GM18498 (cell line): ENCODE measurements around the gene KLHL11.

ENCODE experiments used
- ATAC-seq: cut with Tn5 transposase; IDR thresholded peaks from one replicate; pipeline ENCODE4 v1.9.1; 2021; ENCODE audit warnings: mild to moderate bottlenecking, moderate library complexity; ENCODE audit not compliant: unreplicated experiment

KLHL11 gene

DNA sequence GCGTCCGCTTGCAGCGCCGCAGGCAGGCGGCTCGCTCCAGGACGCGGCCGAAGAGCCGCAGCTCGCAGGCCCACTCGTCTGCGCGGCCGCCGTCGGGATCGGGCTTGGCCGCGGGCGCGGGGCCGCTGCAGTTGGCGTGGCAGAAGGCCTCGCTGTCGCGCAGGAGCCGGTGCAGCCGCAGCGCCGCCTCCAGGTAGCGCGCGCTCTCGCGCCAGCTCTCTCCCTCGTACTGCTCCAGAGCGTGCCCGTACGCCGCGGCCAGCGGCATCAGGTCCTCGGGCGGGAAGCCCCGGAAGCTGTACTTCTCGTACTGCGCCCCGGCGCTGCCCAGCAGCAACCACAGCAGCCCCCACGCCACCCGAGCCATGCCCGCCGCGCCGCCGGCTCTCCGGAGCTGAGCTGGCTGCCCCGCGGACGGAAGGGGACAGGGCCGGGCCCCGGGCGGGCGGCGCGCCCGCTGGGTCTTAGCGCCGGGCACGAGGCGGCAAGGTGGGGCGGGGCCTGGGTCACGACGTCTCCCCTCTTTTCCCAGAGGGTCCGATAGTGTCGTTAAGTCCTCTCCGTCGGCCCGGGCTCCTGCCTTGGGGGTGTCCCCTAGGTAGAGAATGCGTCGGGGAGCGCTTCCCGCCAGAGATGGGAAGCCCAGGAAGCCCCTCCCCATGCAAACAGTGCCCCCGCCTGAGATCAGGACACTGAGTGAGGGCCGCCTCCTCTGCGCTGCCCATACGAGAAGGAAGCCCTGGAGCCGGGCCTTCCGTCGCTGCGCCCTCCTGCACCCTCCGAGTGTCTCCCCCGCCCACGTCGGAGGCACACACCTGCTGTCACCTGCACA, 53.5 kb downstream of the KLHL11 start, which contains the start of gene P3H4:
Gene P3H4, minus strand, starts transcription at position 401 of the 832 bp plus-strand sequence. Its CDS starts 34 bp downstream, at position 367.
- ATAC-seq: peak; percentile 79

DNA sequence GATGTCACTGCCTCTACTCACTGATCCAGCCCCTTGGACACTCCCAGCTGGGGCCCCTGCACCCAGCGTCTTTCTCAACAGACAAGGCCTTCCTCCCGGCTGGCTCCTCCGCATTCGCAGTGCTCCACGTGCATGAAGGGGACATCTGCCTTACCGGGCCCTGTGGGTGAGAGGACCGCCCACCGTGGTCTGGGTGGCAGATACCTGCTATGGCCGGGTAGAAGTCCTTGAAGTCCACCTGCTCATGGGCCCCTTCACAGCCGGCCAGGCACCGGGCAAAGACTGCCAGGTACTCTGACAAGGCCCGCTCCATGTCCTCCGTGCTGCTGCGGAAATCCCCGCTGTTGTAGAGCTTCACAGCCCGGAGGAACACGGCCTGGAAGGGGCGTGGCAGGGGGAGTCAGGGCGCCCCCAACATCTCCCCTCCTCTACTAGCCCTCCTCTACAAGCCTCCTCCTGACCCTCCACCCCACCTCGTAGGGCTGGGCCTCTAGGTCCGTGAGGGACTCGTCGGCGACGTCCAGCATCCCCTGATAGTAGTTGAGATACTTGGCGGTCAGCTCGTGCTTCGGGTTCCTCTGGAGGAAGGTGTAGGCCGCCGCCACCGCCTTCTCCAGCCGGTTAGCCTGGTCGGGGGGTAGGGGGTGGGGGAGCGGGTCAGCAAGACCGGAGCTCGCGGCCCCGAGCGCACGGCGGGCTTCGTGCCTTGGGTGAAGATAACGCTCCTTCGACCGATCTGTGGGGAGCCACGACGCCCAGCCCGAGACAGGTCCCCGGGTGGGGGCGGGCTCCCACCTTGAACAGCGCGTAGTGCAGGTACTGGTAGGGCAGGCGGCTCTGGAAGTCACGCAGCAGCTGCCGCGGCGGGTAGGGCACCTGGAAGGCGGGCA, 54.3 kb downstream of the KLHL11 start:
- ATAC-seq: peak; percentile 27

DNA sequence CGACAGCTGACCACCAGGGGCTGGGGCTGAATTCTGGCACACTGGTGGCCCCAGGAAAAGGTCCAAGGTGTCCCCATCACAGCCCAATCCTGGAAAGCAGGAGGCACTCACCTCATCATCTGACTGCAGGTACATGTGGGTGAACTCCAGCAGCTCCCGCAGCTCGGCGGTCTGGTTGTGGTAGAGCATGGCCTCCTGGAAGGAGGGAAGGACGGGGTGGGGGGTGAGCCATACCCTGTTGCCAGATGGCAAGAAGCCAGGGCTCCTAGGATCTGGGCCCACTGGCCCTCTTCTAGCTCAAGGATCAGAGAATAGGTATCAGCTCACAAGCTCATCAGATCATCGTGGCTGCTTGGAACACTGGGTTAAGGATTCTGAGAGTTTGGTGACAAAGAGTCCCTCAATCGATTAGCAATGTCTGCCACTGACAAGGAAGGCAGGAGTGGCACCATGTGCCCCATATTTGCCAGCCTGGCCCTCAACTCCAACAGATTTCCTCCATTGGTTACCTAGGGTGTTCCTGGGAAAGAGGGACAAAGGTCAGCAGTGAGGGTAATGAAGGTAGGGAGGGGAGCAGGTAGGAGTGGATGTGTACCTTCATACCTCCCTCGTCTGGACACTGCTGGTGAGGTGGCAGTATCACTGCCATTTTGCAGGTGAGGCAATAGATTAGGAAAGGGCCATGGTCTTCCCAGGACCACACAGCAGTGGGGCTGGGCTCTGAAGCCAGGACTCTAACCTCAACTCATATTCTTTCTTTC, 58.4 kb downstream of the KLHL11 start:
- ATAC-seq: no peak
